ENCODE results near the gene TEDC1. TPM values are rescaled to one million over a fixed set of nuclear protein-coding genes. Genes with fewer than 3 reads are reported as not detected.

TEDC1 gene
- total RNA-seq, 2 donors from 2014 or later: 3.5 to 3.9 TPM

GRCh38 chr14:105455766-105456660, 35.0 kb upstream of the TEDC1 start:
- Histone ChIP-seq H3K4me3 (no peak overlapping the region), H3K4me1 (no peaks in the 10 kb centered on the region), H3K36me3 (peaks cover 52% of the 10 kb centered on the region), H3K27ac (no peak overlapping the region), H3K9me3 (no peaks in the 10 kb centered on the region), H3K27me3 (no peaks in the 10 kb centered on the region)
- TF ChIP-seq CTCF (IDR thresholded peaks at IDR 0.05): no peak
- DNase-seq (ENCODE audit: low spot score): no peak

GRCh38 chr14:105456736-105457617, 34.1 kb upstream of the TEDC1 start:
- Histone ChIP-seq H3K4me3 (no peak overlapping the region), H3K27ac (no peak overlapping the region), H3K4me1 (no peaks in the 10 kb centered on the region), H3K27me3 (no peaks in the 10 kb centered on the region), H3K36me3 (peaks cover 60% of the 10 kb centered on the region), H3K9me3 (no peaks in the 10 kb centered on the region)
- no peak for TF ChIP-seq CTCF (IDR thresholded peaks at IDR 0.05)
- no peak for DNase-seq (ENCODE audit: low spot score)

GRCh38 chr14:105458010-105458409, 33.0 kb upstream of the TEDC1 start:
- H3K36me3 ChIP-seq: peaks cover 62% of the 10 kb centered on the region

GRCh38 chr14:105458571-105458970, 32.5 kb upstream of the TEDC1 start:
- Histone ChIP-seq H3K4me3 (no peak overlapping the region), H3K27me3 (no peaks in the 10 kb centered on the region), H3K27ac (no peak overlapping the region), H3K36me3 (peaks cover 67% of the 10 kb centered on the region), H3K9me3 (no peaks in the 10 kb centered on the region), H3K4me1 (peaks cover 0 to 6% of the 10 kb centered on the region in 2 donors)
- no peak for DNase-seq (ENCODE audit: low spot score)
- TF ChIP-seq CTCF (IDR thresholded peaks at IDR 0.05): no peak

More at GRCh38 chr14:105458010-105458409, 33.0 kb upstream of the TEDC1 start:
- Histone ChIP-seq H3K9me3 (no peaks in the 10 kb centered on the region), H3K4me3 (no peak overlapping the region), H3K27ac (no peak overlapping the region), H3K27me3 (no peaks in the 10 kb centered on the region), H3K4me1 (peaks cover 0 to 6% of the 10 kb centered on the region in 2 donors)
- no peak for DNase-seq (ENCODE audit: low spot score)
- no peak for TF ChIP-seq CTCF (IDR thresholded peaks at IDR 0.05)

- no peak for TF ChIP-seq CTCF (IDR thresholded peaks at IDR 0.05)
- H3K27ac ChIP-seq: no peak overlapping the region
- DNase-seq (ENCODE audit: low spot score): no peak
- H3K4me3 ChIP-seq: no peak overlapping the region
- peaks cover 0 to 12% of the 10 kb centered on the region in 2 donors for H3K4me1 ChIP-seq
- H3K36me3 ChIP-seq: peaks cover 71% of the 10 kb centered on the region
- H3K9me3 ChIP-seq: no peaks in the 10 kb centered on the region
- H3K27me3 ChIP-seq: no peaks in the 10 kb centered on the region
These were observed 30.9 kb upstream of the TEDC1 start for GRCh38 chr14:105460116-105460515.

Data from right atrium auricular region (tissue), 2 donors.